SK-N-SH treated with all-trans-retinoic acid at 6 μM for 48 hours (cell line): ENCODE data around the gene BCAT1.

Experiments
- ATAC-seq: fragments of 200-7000 bp; cut with Tn5 transposase; 3 replicates; pipeline ENCODE4 v1.9.1; 2020; ENCODE audit warnings: mild to moderate bottlenecking, moderate library complexity
- ARNTL ChIP-seq: fragments of 450-650 bp; formaldehyde crosslinking; IDR thresholded peaks from 2 replicates; pipeline ENCODE4 v1.5.0; 2020; ENCODE audit warnings: low read depth, mild to moderate bottlenecking, moderate library complexity, borderline replicate concordance
- BACH2 ChIP-seq: fragments of 250-450 bp; sonication (Bioruptor Pico); IDR thresholded peaks from 2 replicates; pipeline ENCODE4 v1.9.0; 2021; ENCODE audit warnings: mild to moderate bottlenecking, borderline replicate concordance
- CSDC2 ChIP-seq: fragments of 250-450 bp; sonication (Bioruptor Pico); IDR thresholded peaks from 2 replicates; pipeline ENCODE4 v1.5.0; 2020; ENCODE audit warnings: mild to moderate bottlenecking, moderate library complexity
- GLIS3 ChIP-seq: fragments of 250-450 bp; sonication (Bioruptor Pico); IDR thresholded peaks from 2 replicates; pipeline ENCODE4 v1.5.0; 2020; ENCODE audit warnings: mild to moderate bottlenecking, moderate library complexity
- ISL1 ChIP-seq: fragments of 250-450 bp; sonication (Bioruptor Pico); IDR thresholded peaks from 2 replicates; pipeline ENCODE4 v2.1.2; 2022; ENCODE audit warnings: mild to moderate bottlenecking, moderate library complexity
- OSR1 ChIP-seq: fragments of 250-450 bp; sonication (Bioruptor Pico); IDR thresholded peaks from 2 replicates; pipeline ENCODE4 v1.8.0; 2022; ENCODE audit warnings: moderate library complexity, mild to moderate bottlenecking, inconsistent platforms
- PATZ1 ChIP-seq: fragments of 250-450 bp; sonication (Bioruptor Pico); IDR thresholded peaks from 2 replicates; pipeline ENCODE4 v1.8.0; 2020; ENCODE audit warnings: mild to moderate bottlenecking, moderate library complexity, borderline replicate concordance
- PPARA ChIP-seq: fragments of 250-450 bp; sonication (Bioruptor Pico); IDR thresholded peaks from 2 replicates; pipeline ENCODE4 v1.5.0; 2020; ENCODE audit warnings: mild to moderate bottlenecking, borderline replicate concordance
- RARB ChIP-seq: fragments of 250-450 bp; sonication (Bioruptor Pico); IDR thresholded peaks from 2 replicates; pipeline ENCODE4 v1.8.0; 2021; ENCODE audit warnings: mild to moderate bottlenecking, moderate library complexity
- SNAI2 ChIP-seq: fragments of 250-450 bp; sonication (Bioruptor Pico); IDR thresholded peaks from 2 replicates; pipeline ENCODE4 v1.5.0; 2020; ENCODE audit warnings: mild to moderate bottlenecking, moderate library complexity
- TCF4 ChIP-seq: fragments of 250-450 bp; sonication (Bioruptor Pico); IDR thresholded peaks from 2 replicates; pipeline ENCODE4 v1.8.0; 2021; ENCODE audit warnings: mild to moderate bottlenecking, moderate library complexity, borderline replicate concordance
- TOX ChIP-seq: fragments of 250-450 bp; sonication (Bioruptor Pico); IDR thresholded peaks from 2 replicates; pipeline ENCODE4 v1.8.0; 2021; ENCODE audit warnings: mild to moderate bottlenecking, moderate library complexity, borderline replicate concordance
- TSHZ2 ChIP-seq: fragments of 250-450 bp; sonication (Bioruptor Pico); IDR thresholded peaks from 2 replicates; pipeline ENCODE4 v1.5.0; 2020; ENCODE audit warnings: mild to moderate bottlenecking, moderate library complexity
- ZC3H10 ChIP-seq: fragments of 250-450 bp; sonication (Bioruptor Pico); IDR thresholded peaks from 2 replicates; pipeline ENCODE4 v1.5.1; 2021; ENCODE audit warnings: mild to moderate bottlenecking, moderate library complexity
- ZFP3 ChIP-seq: fragments of 250-450 bp; sonication (Bioruptor Pico); IDR thresholded peaks from 2 replicates; pipeline ENCODE4 v1.5.0; 2020; ENCODE audit warnings: mild to moderate bottlenecking, moderate library complexity
- ZFP30 ChIP-seq: fragments of 450-650 bp; formaldehyde crosslinking; IDR thresholded peaks from 2 replicates; pipeline ENCODE4 v1.5.0; 2022; ENCODE audit warnings: mild to moderate bottlenecking, moderate library complexity
- ZNF565 ChIP-seq: fragments of 450-650 bp; formaldehyde crosslinking; conservative IDR thresholded peaks from 2 replicates; pipeline ENCODE4 v1.5.0; 2020; ENCODE audit warnings: low read depth, mild to moderate bottlenecking, moderate library complexity
- ZNF70 ChIP-seq: fragments of 450-650 bp; formaldehyde crosslinking; IDR thresholded peaks from 2 replicates; pipeline ENCODE4 v1.5.0; 2020; ENCODE audit warnings: mild to moderate bottlenecking, moderate library complexity
- ZNF8 ChIP-seq: fragments of 450-650 bp; formaldehyde crosslinking; IDR thresholded peaks from 2 replicates; pipeline ENCODE4 v1.5.0; 2020; ENCODE audit warnings: mild to moderate bottlenecking, moderate library complexity
- TF ChIP-seq, protein P1 (sequence below): fragments of 250-450 bp; sonication (Bioruptor Pico); IDR thresholded peaks from 2 replicates; pipeline ENCODE4 v1.5.1; 2021; ENCODE audit warnings: mild to moderate bottlenecking, moderate library complexity
- TF ChIP-seq, protein P2 (sequence below): fragments of 250-450 bp; sonication (Bioruptor Pico); IDR thresholded peaks from 2 replicates; pipeline ENCODE4 v1.8.0; 2021; ENCODE audit warnings: low read depth, mild to moderate bottlenecking, moderate library complexity, borderline replicate concordance

The BCAT1 gene

GRCh38 chr12:24972078-24972477 is 23.2 kb upstream of the BCAT1 start (continued):
- no peak for TF ChIP-seq ISL1 (CRISPR knock-in tag)
- no peak for TF ChIP-seq ZNF8 (CRISPR knock-in tag)
- TF ChIP-seq BACH2 = no peak

GRCh38 chr12:24970177-24970576 is 21.3 kb upstream of the BCAT1 start:
- TF ChIP-seq ZC3H10 (CRISPR knock-in tag) (no peak), CSDC2 (no peak), SNAI2 (CRISPR knock-in tag) (no peak)
- ATAC-seq = no peak

GRCh38 chr12:24966951-24967564 is 18.2 kb upstream of the BCAT1 start:
- no peak for ATAC-seq
- TF ChIP-seq CSDC2 (no peak), GLIS3 (CRISPR knock-in tag) (no peak), ZNF8 (CRISPR knock-in tag) (no peak), PPARA (CRISPR knock-in tag) (no peak), ZNF70 (no peak), TOX (no peak), TCF4 (no peak)
- TF ChIP-seq, protein P1, sequence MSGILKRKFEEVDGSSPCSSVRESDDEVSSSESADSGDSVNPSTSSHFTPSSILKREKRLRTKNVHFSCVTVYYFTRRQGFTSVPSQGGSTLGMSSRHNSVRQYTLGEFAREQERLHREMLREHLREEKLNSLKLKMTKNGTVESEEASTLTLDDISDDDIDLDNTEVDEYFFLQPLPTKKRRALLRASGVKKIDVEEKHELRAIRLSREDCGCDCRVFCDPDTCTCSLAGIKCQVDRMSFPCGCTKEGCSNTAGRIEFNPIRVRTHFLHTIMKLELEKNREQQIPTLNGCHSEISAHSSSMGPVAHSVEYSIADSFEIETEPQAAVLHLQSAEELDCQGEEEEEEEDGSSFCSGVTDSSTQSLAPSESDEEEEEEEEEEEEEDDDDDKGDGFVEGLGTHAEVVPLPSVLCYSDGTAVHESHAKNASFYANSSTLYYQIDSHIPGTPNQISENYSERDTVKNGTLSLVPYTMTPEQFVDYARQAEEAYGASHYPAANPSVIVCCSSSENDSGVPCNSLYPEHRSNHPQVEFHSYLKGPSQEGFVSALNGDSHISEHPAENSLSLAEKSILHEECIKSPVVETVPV (CRISPR knock-in tag) = no peak

DNA sequence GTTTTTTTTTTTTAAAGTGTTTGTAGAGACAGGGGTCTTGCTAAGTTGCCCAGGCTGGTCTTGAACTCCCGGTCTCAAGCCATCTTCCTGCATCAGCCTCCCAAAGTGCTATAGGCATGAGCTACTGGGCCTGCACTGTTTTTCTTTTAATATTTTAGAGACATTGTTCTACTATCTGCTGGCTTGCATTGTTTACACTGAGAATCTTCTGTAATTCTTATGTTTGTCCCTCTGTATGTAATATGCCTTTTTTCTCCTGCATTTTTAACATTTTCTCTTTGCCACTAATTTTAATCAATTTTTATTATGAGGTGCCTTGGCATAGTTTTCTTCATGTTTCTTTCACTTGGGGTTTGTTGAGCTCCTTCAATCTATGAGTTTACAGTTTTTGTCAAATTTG is 15.4 kb upstream of the BCAT1 start:
- TF ChIP-seq, protein P2, sequence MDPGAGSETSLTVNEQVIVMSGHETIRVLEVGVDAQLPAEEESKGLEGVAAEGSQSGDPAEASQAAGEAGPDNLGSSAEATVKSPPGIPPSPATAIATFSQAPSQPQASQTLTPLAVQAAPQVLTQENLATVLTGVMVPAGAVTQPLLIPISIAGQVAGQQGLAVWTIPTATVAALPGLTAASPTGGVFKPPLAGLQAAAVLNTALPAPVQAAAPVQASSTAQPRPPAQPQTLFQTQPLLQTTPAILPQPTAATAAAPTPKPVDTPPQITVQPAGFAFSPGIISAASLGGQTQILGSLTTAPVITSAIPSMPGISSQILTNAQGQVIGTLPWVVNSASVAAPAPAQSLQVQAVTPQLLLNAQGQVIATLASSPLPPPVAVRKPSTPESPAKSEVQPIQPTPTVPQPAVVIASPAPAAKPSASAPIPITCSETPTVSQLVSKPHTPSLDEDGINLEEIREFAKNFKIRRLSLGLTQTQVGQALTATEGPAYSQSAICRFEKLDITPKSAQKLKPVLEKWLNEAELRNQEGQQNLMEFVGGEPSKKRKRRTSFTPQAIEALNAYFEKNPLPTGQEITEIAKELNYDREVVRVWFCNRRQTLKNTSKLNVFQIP (CRISPR knock-in tag) = no peak
- TF ChIP-seq TSHZ2 (CRISPR knock-in tag) = no peak
- no peak for TF ChIP-seq ISL1 (CRISPR knock-in tag)
- no peak for TF ChIP-seq ZFP30 (CRISPR knock-in tag)
- TF ChIP-seq RARB = no peak
- no peak for TF ChIP-seq PATZ1
- TF ChIP-seq BACH2 = no peak
- TF ChIP-seq GLIS3 (CRISPR knock-in tag) = no peak
- TF ChIP-seq OSR1 = no peak
- ATAC-seq = no peak

DNA sequence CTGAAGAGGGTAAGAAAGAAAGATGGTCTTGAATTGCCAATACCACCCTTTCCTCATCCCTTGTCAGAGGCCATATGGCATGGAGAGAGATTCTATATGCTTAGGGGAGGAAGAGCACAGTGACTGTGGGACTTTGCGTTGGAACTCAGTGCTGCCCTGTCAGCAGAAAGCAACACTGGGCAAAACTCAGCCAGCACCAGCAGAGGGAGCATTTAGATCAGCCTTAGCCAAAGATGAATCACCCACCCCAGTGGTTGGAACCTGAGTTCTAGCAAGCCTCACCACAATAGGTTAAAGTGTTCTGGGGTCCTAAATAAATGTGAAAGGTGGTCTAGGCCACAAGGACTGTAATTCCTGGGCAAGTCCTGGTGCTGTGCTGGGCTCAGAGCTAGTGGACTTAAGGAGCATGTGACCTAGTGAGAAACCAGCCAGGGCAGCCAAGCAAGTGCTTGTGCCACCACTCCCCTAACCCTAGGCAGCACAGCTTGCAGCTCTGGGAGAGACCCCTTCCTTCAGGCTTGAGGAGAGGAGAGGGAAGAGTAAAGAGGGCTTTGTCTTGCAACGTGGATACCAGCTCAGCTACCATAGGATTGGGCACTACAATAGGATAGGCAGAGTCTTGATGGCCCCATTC is 11.4 kb upstream of the BCAT1 start:
- peak; percentile 98 for ATAC-seq
- TF ChIP-seq PPARA (CRISPR knock-in tag) (no peak), ISL1 (CRISPR knock-in tag) (no peak), ZNF8 (CRISPR knock-in tag) (no peak), ZNF70 (no peak), CSDC2 (no peak), ZC3H10 (CRISPR knock-in tag) (no peak), ZNF565 (CRISPR knock-in tag) (no peak), BACH2 (no peak), ARNTL (CRISPR knock-in tag) (no peak), ZFP30 (CRISPR knock-in tag) (no peak), OSR1 (no peak), ZFP3 (CRISPR knock-in tag) (no peak), PATZ1 (no peak), SNAI2 (CRISPR knock-in tag) (no peak)
- TF ChIP-seq, protein P1 (CRISPR knock-in tag) = no peak
